H1 (cell line): ENCODE data around the gene TTC13. TPM values are rescaled to one million over a fixed set of nuclear protein-coding genes. Genes with fewer than 3 reads are reported as not detected.

Experiments
- BACH1 ChIP-seq: IDR thresholded peaks from 2 replicates; pipeline ENCODE4 v1.6.1; 2012; ENCODE audit warnings: low read length, improper control_type of control experiment
- CREB1 ChIP-seq: IDR thresholded peaks from 2 replicates; pipeline ENCODE4 v1.6.1; 2012; ENCODE audit warnings: inconsistent platforms
- GTF2F1 ChIP-seq: IDR thresholded peaks from 2 replicates; pipeline ENCODE4 v1.6.1; 2012; ENCODE audit warnings: low read depth, low read length, improper control_type of control experiment, borderline replicate concordance
- KDM4A ChIP-seq: IDR thresholded peaks from one replicate; pipeline ENCODE4 v1.7.1; 2012; ENCODE audit warnings: low read depth, mild to moderate bottlenecking, moderate library complexity, low read length, inconsistent platforms; ENCODE audit not compliant: severe bottlenecking
- polyA plus RNA-seq, 7 experiments: library from polyadenylated mRNA; depleted of rRNA in 3 of 7; stranded (reverse) in 5 of 7; unstranded in 2 of 7; fragments of >200 nt in 5 of 7; fragments of 200-250 nt in 2 of 7; gene quantifications; 1 replicate in 5 of 7; 2 replicates in 1 of 7; 4 replicates in 1 of 7; pipeline versions ENCODE4 v1.2.1 to v1.2.3, GENCODE V29; 2011 to 2013; ENCODE audit warnings: missing spikeins in 2 of 7, mixed read lengths in 2 of 7
- total RNA-seq: library from RNA; stranded (reverse); fragmentation: NEBNext Ultra II Directional; extraction: Animal tissue kit (Norgen Biotek cat#: 25700); gene quantifications from 2 replicates; pipeline ENCODE4 v1.2.1, GENCODE V29; 2021
- TF ChIP-seq, protein P1 (sequence below): fragments of 300-600 bp; sonication (generic); IDR thresholded peaks from 2 replicates; pipeline ENCODE4 v1.7.1; 2012; ENCODE audit warnings: low read length, moderate library complexity, mild to moderate bottlenecking, inconsistent platforms; ENCODE audit not compliant: insufficient replicate concordance

The TTC13 gene
- total and polyA plus RNA-seq, 2 of the 8 experiments (the other 6 are each of a cell fraction or from before 2014, with no cell fraction given), result 3.1 to 7.1 TPM

DNA sequence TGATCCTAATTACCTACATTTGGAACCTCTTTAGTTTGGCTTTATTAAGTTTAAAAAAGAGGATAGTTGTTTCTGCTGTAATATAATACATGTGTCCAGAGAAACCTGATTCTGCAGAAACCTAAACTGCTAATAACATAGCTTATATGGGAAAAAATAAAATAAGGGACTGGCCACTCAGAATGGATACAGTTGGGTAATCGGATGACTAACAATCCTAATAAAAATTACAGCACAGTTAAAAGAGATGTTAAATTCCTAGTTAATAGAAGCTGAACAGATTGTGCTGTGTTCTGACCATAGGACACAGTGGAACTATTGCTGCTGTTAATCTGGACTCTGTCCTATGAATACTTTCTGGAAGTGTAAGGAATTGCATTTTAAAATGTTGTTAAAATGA lies 16.2 kb upstream of the TTC13 start (continued):
- TF ChIP-seq, protein P1, sequence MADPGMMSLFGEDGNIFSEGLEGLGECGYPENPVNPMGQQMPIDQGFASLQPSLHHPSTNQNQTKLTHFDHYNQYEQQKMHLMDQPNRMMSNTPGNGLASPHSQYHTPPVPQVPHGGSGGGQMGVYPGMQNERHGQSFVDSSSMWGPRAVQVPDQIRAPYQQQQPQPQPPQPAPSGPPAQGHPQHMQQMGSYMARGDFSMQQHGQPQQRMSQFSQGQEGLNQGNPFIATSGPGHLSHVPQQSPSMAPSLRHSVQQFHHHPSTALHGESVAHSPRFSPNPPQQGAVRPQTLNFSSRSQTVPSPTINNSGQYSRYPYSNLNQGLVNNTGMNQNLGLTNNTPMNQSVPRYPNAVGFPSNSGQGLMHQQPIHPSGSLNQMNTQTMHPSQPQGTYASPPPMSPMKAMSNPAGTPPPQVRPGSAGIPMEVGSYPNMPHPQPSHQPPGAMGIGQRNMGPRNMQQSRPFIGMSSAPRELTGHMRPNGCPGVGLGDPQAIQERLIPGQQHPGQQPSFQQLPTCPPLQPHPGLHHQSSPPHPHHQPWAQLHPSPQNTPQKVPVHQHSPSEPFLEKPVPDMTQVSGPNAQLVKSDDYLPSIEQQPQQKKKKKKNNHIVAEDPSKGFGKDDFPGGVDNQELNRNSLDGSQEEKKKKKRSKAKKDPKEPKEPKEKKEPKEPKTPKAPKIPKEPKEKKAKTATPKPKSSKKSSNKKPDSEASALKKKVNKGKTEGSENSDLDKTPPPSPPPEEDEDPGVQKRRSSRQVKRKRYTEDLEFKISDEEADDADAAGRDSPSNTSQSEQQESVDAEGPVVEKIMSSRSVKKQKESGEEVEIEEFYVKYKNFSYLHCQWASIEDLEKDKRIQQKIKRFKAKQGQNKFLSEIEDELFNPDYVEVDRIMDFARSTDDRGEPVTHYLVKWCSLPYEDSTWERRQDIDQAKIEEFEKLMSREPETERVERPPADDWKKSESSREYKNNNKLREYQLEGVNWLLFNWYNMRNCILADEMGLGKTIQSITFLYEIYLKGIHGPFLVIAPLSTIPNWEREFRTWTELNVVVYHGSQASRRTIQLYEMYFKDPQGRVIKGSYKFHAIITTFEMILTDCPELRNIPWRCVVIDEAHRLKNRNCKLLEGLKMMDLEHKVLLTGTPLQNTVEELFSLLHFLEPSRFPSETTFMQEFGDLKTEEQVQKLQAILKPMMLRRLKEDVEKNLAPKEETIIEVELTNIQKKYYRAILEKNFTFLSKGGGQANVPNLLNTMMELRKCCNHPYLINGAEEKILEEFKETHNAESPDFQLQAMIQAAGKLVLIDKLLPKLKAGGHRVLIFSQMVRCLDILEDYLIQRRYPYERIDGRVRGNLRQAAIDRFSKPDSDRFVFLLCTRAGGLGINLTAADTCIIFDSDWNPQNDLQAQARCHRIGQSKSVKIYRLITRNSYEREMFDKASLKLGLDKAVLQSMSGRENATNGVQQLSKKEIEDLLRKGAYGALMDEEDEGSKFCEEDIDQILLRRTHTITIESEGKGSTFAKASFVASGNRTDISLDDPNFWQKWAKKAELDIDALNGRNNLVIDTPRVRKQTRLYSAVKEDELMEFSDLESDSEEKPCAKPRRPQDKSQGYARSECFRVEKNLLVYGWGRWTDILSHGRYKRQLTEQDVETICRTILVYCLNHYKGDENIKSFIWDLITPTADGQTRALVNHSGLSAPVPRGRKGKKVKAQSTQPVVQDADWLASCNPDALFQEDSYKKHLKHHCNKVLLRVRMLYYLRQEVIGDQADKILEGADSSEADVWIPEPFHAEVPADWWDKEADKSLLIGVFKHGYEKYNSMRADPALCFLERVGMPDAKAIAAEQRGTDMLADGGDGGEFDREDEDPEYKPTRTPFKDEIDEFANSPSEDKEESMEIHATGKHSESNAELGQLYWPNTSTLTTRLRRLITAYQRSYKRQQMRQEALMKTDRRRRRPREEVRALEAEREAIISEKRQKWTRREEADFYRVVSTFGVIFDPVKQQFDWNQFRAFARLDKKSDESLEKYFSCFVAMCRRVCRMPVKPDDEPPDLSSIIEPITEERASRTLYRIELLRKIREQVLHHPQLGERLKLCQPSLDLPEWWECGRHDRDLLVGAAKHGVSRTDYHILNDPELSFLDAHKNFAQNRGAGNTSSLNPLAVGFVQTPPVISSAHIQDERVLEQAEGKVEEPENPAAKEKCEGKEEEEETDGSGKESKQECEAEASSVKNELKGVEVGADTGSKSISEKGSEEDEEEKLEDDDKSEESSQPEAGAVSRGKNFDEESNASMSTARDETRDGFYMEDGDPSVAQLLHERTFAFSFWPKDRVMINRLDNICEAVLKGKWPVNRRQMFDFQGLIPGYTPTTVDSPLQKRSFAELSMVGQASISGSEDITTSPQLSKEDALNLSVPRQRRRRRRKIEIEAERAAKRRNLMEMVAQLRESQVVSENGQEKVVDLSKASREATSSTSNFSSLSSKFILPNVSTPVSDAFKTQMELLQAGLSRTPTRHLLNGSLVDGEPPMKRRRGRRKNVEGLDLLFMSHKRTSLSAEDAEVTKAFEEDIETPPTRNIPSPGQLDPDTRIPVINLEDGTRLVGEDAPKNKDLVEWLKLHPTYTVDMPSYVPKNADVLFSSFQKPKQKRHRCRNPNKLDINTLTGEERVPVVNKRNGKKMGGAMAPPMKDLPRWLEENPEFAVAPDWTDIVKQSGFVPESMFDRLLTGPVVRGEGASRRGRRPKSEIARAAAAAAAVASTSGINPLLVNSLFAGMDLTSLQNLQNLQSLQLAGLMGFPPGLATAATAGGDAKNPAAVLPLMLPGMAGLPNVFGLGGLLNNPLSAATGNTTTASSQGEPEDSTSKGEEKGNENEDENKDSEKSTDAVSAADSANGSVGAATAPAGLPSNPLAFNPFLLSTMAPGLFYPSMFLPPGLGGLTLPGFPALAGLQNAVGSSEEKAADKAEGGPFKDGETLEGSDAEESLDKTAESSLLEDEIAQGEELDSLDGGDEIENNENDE, result no peak
- no peak for TF ChIP-seq KDM4A
- no peak for TF ChIP-seq GTF2F1
- TF ChIP-seq CREB1, result no peak
- no peak for TF ChIP-seq BACH1
